Naive thymus-derived CD4-positive, alpha-beta T cell (primary cell): ENCODE results near the gene SYNGR2. TPM values are rescaled to one million over a fixed set of nuclear protein-coding genes. Genes with fewer than 3 reads are reported as not detected.

Source experiments
- ATAC-seq: fragments of 150-1000 bp; cut with Tn5 transposase; 2 replicates; pipeline ENCODE4 v1.10.0; 2021; ENCODE audit warnings: mild to moderate bottlenecking, moderate library complexity
- CTCF ChIA-PET: fragments of 350-600 bp; sonication (Branson Sonifier 250); formaldehyde crosslinking; loops from one replicate; lab custom pipeline; 2021; ENCODE audit warnings: antibody characterized with exemption; lab: Charles Lee
- POLR2A ChIA-PET: fragments of 350-600 bp; sonication (Branson Sonifier 250); formaldehyde crosslinking; loops from one replicate; lab custom pipeline; 2021; ENCODE audit warnings: antibody characterized with exemption, inconsistent platforms; lab: Charles Lee
- DNase-seq, 9 donors: peaks; one replicate each; pipeline versions ENCODE4 v3.0.0 to v3.0.0-alpha.2; 2020 to 2022; ENCODE audit warnings: mixed read lengths in 1 of 9
- H3K27ac ChIP-seq: one replicate; pipeline ENCODE4 v1.7.0; 2013; ENCODE audit warnings: mild to moderate bottlenecking, low read depth, low read length, moderate library complexity
- H3K27me3 ChIP-seq, 2 donors: one replicate each; pipeline ENCODE4 v1.7.0; 2013; ENCODE audit warnings: low read length in 2 of 2, mild to moderate bottlenecking in 2 of 2, moderate library complexity in 2 of 2; ENCODE audit not compliant: control insufficient read depth in 2 of 2, insufficient read depth in 2 of 2
- H3K36me3 ChIP-seq, 3 experiments: 1 replicate in 2 of 3; 2 replicates in 1 of 3; pipeline ENCODE4 v1.7.0; 2013; ENCODE audit warnings: low read length in 3 of 3, mild to moderate bottlenecking in 3 of 3, moderate library complexity in 1 of 3; ENCODE audit not compliant: insufficient read depth in 3 of 3, control insufficient read depth in 2 of 3
- H3K4me1 ChIP-seq, 2 donors: one replicate each; pipeline ENCODE4 v1.7.0; 2013; ENCODE audit warnings: low read length in 2 of 2, mild to moderate bottlenecking in 2 of 2, moderate library complexity in 1 of 2; ENCODE audit not compliant: control insufficient read depth in 2 of 2, insufficient read depth in 2 of 2
- H3K4me3 ChIP-seq: 2 replicates; pipeline ENCODE4 v1.7.0; 2013; ENCODE audit warnings: mild to moderate bottlenecking, low read length
- H3K9me3 ChIP-seq, 3 experiments: 1 replicate in 2 of 3; 2 replicates in 1 of 3; pipeline ENCODE4 v1.7.0; 2013; ENCODE audit warnings: low read length in 3 of 3; ENCODE audit not compliant: control insufficient read depth in 2 of 3
- H3K27ac Mint-ChIP-seq, 9 donors: one replicate each; pipeline ENCODE4 v1.8.0; 2020 to 2022; ENCODE audit warnings: mixed read lengths in 9 of 9, mild to moderate bottlenecking in 8 of 9, moderate library complexity in 5 of 9, inconsistent platforms in 2 of 9
- H3K27me3 Mint-ChIP-seq, 5 donors: one replicate each; pipeline ENCODE4 v1.8.0; 2021 to 2022; ENCODE audit warnings: mixed read lengths in 5 of 5, mild to moderate bottlenecking in 1 of 5
- H3K36me3 Mint-ChIP-seq, 5 donors: one replicate each; pipeline ENCODE4 v1.8.0; 2020 to 2022; ENCODE audit warnings: mixed read lengths in 5 of 5, mild to moderate bottlenecking in 3 of 5, inconsistent platforms in 1 of 5
- H3K4me1 Mint-ChIP-seq, 7 donors: one replicate each; pipeline ENCODE4 v1.8.0; 2020 to 2022; ENCODE audit warnings: mixed read lengths in 7 of 7, mild to moderate bottlenecking in 3 of 7, inconsistent platforms in 1 of 7
- H3K4me3 Mint-ChIP-seq, 10 donors: one replicate each; pipeline ENCODE4 v1.8.0; 2020 to 2022; ENCODE audit warnings: mild to moderate bottlenecking in 10 of 10, mixed read lengths in 10 of 10, moderate library complexity in 6 of 10, inconsistent platforms in 2 of 10
- H3K9me3 Mint-ChIP-seq, 11 donors: one replicate each; pipeline ENCODE4 v1.8.0; 2020 to 2022; ENCODE audit warnings: mixed read lengths in 11 of 11, mild to moderate bottlenecking in 4 of 11, inconsistent platforms in 1 of 11, moderate library complexity in 1 of 11
- intact Hi-C, 2 donors: fragments of 100-400 bp; cut with micrococcal nuclease; formaldehyde crosslinking; loops; one replicate each; pipeline ENCODE4 v1.15.1; 2023
- polyA plus RNA-seq, 2 donors: library from polyadenylated mRNA; unstranded; fragments of 300-500 nt; fragmentation: Illumina TruSeq; gene quantifications; one replicate each; pipeline ENCODE4 v1.2.3, GENCODE V29; 2021
- total RNA-seq, 6 experiments: library from RNA in 5 of 6; stranded (reverse) in 5 of 6; gene quantifications; 1 replicate in 5 of 6; 2 replicates in 1 of 6; pipeline ENCODE4 v1.2.3 and lab custom pipeline; 2021 to 2026

Gene SYNGR2
- total and polyA plus RNA-seq, 7 experiments from 2014 or later: 47.6 to 118 (median 84.4) TPM

DNA sequence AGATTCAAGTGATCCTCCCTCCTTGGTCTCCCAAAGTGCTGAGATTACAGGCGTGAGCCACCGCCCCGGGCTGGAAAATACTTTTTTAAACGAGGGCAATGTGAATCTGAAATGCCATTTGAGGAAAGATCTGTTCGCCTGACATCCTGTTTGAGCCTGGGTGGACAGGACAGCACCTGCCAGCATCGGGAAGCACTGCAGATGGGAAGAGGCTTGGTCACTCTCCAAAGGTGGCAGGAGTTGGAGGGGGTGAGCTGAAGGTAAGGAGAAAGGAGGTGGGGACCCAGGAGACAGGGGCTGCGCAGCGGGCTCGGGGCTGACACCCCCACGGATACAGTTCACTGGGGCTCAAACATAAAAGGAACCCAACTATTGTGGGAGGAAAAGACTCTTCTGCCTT is 41.7 kb downstream of the SYNGR2 start:
- CTCF ChIA-PET: interaction anchor here (0.7 kb wide), 1 partner anchor 40 kb away, joined by 4 read pairs; no protein-coding TSS in a partner anchor
- H3K4me1 Mint-ChIP-seq: peaks cover 0 to 8% (median 4%) of the 10 kb centered on the region in 7 donors
- ATAC-seq: no peak
- H3K27me3 Mint-ChIP-seq: no peaks in the 10 kb centered on the region
- Histone ChIP-seq H3K4me3 (no peak overlapping the region), H3K27me3 (no peaks in the 10 kb centered on the region), H3K9me3 (no peaks in the 10 kb centered on the region), H3K27ac (no peak overlapping the region), H3K36me3 (no peaks in the 10 kb centered on the region), H3K4me1 (peaks cover 5 to 6% of the 10 kb centered on the region in 2 donors)
- POLR2A ChIA-PET: no interaction called here
- no peak for DNase-seq
- peak overlapping the region in 1 of 9 donors; percentile 34 for H3K27ac Mint-ChIP-seq
- no peaks in the 10 kb centered on the region for H3K9me3 Mint-ChIP-seq
- no peak overlapping the region for H3K4me3 Mint-ChIP-seq
- intact Hi-C loops: loop anchor here in 1 of 2 donors (5.0 to 10.0 kb wide), 2 partner anchors 43 to 65 kb away; partner anchors contain the start of genes C17orf99 and SYNGR2
- peaks cover 0 to 2% (median 0%) of the 10 kb centered on the region in 5 donors for H3K36me3 Mint-ChIP-seq

DNA sequence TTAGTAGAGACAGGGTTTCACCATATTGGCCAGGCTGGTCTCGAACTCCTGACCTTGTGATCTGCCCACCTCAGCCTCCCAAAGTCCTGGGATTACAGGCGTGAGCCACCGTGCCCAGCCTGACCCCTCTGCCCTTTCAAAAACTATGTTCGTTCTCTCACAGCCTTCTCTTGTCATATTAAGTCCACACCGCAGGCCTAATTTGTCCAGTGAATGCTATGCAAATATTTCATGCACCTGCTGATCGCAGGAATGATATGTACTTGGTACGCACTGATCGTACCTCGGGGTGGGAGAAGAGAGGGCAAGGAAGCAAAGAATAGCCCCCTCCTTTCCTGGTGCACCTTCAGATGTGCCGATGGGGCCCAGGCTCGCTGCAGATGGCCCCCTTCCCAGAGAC is 42.7 kb downstream of the SYNGR2 start:
- Histone ChIP-seq H3K36me3 (no peaks in the 10 kb centered on the region), H3K27me3 (no peaks in the 10 kb centered on the region), H3K27ac (no peak overlapping the region), H3K4me1 (peaks cover 5 to 6% of the 10 kb centered on the region in 2 donors), H3K4me3 (no peak overlapping the region), H3K9me3 (no peaks in the 10 kb centered on the region)
- H3K27ac Mint-ChIP-seq: no peak overlapping the region
- POLR2A ChIA-PET: no interaction called here
- H3K4me3 Mint-ChIP-seq: no peak overlapping the region
- DNase-seq: no peak
- intact Hi-C loops: loop anchor here in 1 of 2 donors (5.0 to 10.0 kb wide), 2 partner anchors 44 to 66 kb away; partner anchors contain the start of genes C17orf99 and SYNGR2
- CTCF ChIA-PET: no interaction called here
- no peaks in the 10 kb centered on the region for H3K27me3 Mint-ChIP-seq
- peaks cover 0 to 8% (median 5%) of the 10 kb centered on the region in 7 donors for H3K4me1 Mint-ChIP-seq
- no peaks in the 10 kb centered on the region for H3K9me3 Mint-ChIP-seq
- ATAC-seq: no peak
- H3K36me3 Mint-ChIP-seq: peaks cover 0 to 2% (median 0%) of the 10 kb centered on the region in 5 donors

DNA sequence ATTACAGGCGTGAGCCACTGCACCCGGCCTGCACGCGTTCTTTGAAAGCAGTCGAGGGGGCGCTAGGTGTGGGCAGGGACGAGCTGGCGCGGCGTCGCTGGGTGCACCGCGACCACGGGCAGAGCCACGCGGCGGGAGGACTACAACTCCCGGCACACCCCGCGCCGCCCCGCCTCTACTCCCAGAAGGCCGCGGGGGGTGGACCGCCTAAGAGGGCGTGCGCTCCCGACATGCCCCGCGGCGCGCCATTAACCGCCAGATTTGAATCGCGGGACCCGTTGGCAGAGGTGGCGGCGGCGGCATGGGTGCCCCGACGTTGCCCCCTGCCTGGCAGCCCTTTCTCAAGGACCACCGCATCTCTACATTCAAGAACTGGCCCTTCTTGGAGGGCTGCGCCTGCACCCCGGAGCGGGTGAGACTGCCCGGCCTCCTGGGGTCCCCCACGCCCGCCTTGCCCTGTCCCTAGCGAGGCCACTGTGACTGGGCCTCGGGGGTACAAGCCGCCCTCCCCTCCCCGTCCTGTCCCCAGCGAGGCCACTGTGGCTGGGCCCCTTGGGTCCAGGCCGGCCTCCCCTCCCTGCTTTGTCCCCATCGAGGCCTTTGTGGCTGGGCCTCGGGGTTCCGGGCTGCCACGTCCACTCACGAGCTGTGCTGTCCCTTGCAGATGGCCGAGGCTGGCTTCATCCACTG is 45.8 kb downstream of the SYNGR2 start, which contains the start of gene BIRC5:
BIRC5 (plus strand) TSS at position 238 of the 690 bp plus-strand sequence; CDS start at position 302, 64 bp downstream.
- no peaks in the 10 kb centered on the region for H3K27me3 ChIP-seq
- no peaks in the 10 kb centered on the region for H3K9me3 Mint-ChIP-seq
- H3K4me3 Mint-ChIP-seq: peak within 1 kb of the TSS; percentile 38 to 97 (median 68)
- peak; percentile 78 to 95 (median 88) for DNase-seq
- H3K9me3 ChIP-seq: no peaks in the 10 kb centered on the region
- H3K36me3 ChIP-seq: no peaks in the 10 kb centered on the region
- peaks cover 0 to 20% (median 4%) of the 10 kb centered on the region in 7 donors for H3K4me1 Mint-ChIP-seq
- peaks cover 5 to 6% of the 10 kb centered on the region in 2 donors for H3K4me1 ChIP-seq
- intact Hi-C loops: loop anchor here (1.0 to 10.0 kb wide), 7 partner anchors 27 to 164 kb away; partner anchors contain the start of genes AFMID (in 1 of the 2), C17orf99 (in 1 of the 2), PGS1 (in 1 of the 2) and SYNGR2 (in 1 of the 2)
- H3K27me3 Mint-ChIP-seq: no peaks in the 10 kb centered on the region
- no peak within 1 kb of the TSS for H3K27ac ChIP-seq
- H3K36me3 Mint-ChIP-seq: peaks cover 0 to 5% (median 0%) of the 10 kb centered on the region in 5 donors
- peak within 1 kb of the TSS in 1 of 9 donors; percentile 87 for H3K27ac Mint-ChIP-seq
- H3K4me3 ChIP-seq: peak within 1 kb of the TSS; percentile 38
- ChIA-PET POLR2A (interaction anchor here (0.9 kb wide), 2 partner anchors 9 to 40 kb away, joined by 3 read pairs; no protein-coding TSS in a partner anchor), CTCF (interaction anchor here (1.2 kb wide), 1 partner anchor 103 kb away, joined by 3 read pairs; no protein-coding TSS in a partner anchor)
- ATAC-seq: peak; percentile 100

GRCh38 chr17:78214706-78215061 is 46.3 kb downstream of the SYNGR2 start:
- H3K4me3 ChIP-seq: no peak overlapping the region
- ChIA-PET POLR2A (interaction anchor here (0.7 to 0.9 kb wide), 2 partner anchors 9 to 100 kb away, joined by 3 read pairs; no protein-coding TSS in a partner anchor), CTCF (no interaction called here)
- intact Hi-C loops: loop anchor here (1.0 to 10.0 kb wide), 7 partner anchors 27 to 164 kb away; partner anchors contain the start of genes AFMID (in 1 of the 2), C17orf99 (in 1 of the 2), PGS1 (in 1 of the 2) and SYNGR2 (in 1 of the 2)
- H3K4me1 Mint-ChIP-seq: peaks cover 0 to 25% (median 4%) of the 10 kb centered on the region in 7 donors
- H3K36me3 ChIP-seq: no peaks in the 10 kb centered on the region
- ATAC-seq (no peak), DNase-seq (no peak)
- no peaks in the 10 kb centered on the region for H3K27me3 Mint-ChIP-seq
- peaks cover 0 to 9% (median 0%) of the 10 kb centered on the region in 5 donors for H3K36me3 Mint-ChIP-seq
- peak overlapping the region in 9 of 10 donors; percentile 44 to 97 (median 68) for H3K4me3 Mint-ChIP-seq
- H3K9me3 ChIP-seq: no peaks in the 10 kb centered on the region
- no peaks in the 10 kb centered on the region for H3K27me3 ChIP-seq
- H3K27ac ChIP-seq: no peak overlapping the region
- peaks cover 5 to 6% of the 10 kb centered on the region in 2 donors for H3K4me1 ChIP-seq
- peak overlapping the region in 1 of 9 donors; percentile 87 for H3K27ac Mint-ChIP-seq
- H3K9me3 Mint-ChIP-seq: no peaks in the 10 kb centered on the region

- intact Hi-C loops: loop anchor here in 1 of 2 donors (10.0 kb wide), 1 partner anchor 75 kb away; the partner anchor contains the start of gene C17orf99
- H3K27ac Mint-ChIP-seq: peak overlapping the region in 2 of 9 donors; percentile 61 to 74
- H3K27ac ChIP-seq: no peak overlapping the region
Measured at GRCh38 chr17:78219396-78220150, 51.2 kb downstream of the SYNGR2 start.

More at GRCh38 chr17:78219396-78220150, 51.2 kb downstream of the SYNGR2 start:
- ATAC-seq (no peak), DNase-seq (no peak)
- no peaks in the 10 kb centered on the region for H3K27me3 Mint-ChIP-seq
- H3K4me1 Mint-ChIP-seq: peaks cover 1 to 23% (median 12%) of the 10 kb centered on the region in 7 donors
- no peaks in the 10 kb centered on the region for H3K9me3 Mint-ChIP-seq
- Histone ChIP-seq H3K9me3 (no peaks in the 10 kb centered on the region), H3K27me3 (no peaks in the 10 kb centered on the region), H3K4me3 (no peak overlapping the region), H3K4me1 (peaks cover 2 to 5% of the 10 kb centered on the region in 2 donors), H3K36me3 (no peaks in the 10 kb centered on the region)
- ChIA-PET CTCF (no interaction called here), POLR2A (interaction anchor here (0.6 kb wide), 1 partner anchor 73 kb away, joined by 4 read pairs; no protein-coding TSS in a partner anchor)
- H3K36me3 Mint-ChIP-seq: peaks cover 0 to 15% (median 0%) of the 10 kb centered on the region in 5 donors
- H3K4me3 Mint-ChIP-seq: no peak overlapping the region
